ENCODE data around the gene PRKAG1. TPM values are rescaled to one million over a fixed set of nuclear protein-coding genes. Genes with fewer than 3 reads are reported as not detected.

The PRKAG1 gene
- total RNA-seq, 2 donors from 2014 or later: 70.2 to 72.2 TPM

GRCh38 chr12:48994224-48995085 is 24.1 kb downstream of the PRKAG1 start:
- DNase-seq (no peak), ATAC-seq (no peak)
- intact Hi-C loops (cut with DNase I): loop anchor here (5.0 to 10.0 kb wide), 2 partner anchors 140 to 142 kb away; partner anchors contain the start of gene DDX23 (in 2 of the 2)

- DNase-seq (no peak), ATAC-seq (no peak)
- intact Hi-C loops (cut with DNase I): loop anchor here in 1 of 2 donors (10.0 kb wide), 1 partner anchor 139 kb away; the partner anchor contains the start of gene DDX23
Observed at GRCh38 chr12:48993787-48994186, 24.8 kb downstream of the PRKAG1 start.

GRCh38 chr12:48991247-48992050 is 27.1 kb downstream of the PRKAG1 start:
- DNase-seq: no peak
- ATAC-seq: no peak
- intact Hi-C loops (cut with DNase I): loop anchor here in 1 of 2 donors (10.0 kb wide), 1 partner anchor 137 kb away; the partner anchor contains the start of gene DDX23

- no peak for ATAC-seq
- DNase-seq: no peak
- intact Hi-C loops (cut with DNase I): loop anchor here in 1 of 2 donors (10.0 kb wide), 1 partner anchor 136 kb away; the partner anchor contains the start of gene DDX23
Observed at GRCh38 chr12:48990552-48990951, 28.0 kb downstream of the PRKAG1 start.

- ATAC-seq (peak; percentile 35 to 68), DNase-seq (peak; percentile 60)
- intact Hi-C loops (cut with DNase I): no loop called here
Observed at GRCh38 chr12:48988030-48988649, 30.4 kb downstream of the PRKAG1 start.

GRCh38 chr12:48986720-48987291 is 31.8 kb downstream of the PRKAG1 start:
- intact Hi-C loops (cut with DNase I): no loop called here
- DNase-seq: no peak

GRCh38 chr12:48985901-48986300 is 32.7 kb downstream of the PRKAG1 start:
- intact Hi-C loops (cut with DNase I): no loop called here
- DNase-seq: no peak
- no peak for ATAC-seq

More at GRCh38 chr12:48986720-48987291, 31.8 kb downstream of the PRKAG1 start:
- ATAC-seq: no peak

- peak; percentile 68 to 85 for ATAC-seq
- intact Hi-C loops (cut with DNase I): no loop called here
- peak; percentile 46 for DNase-seq
Observed at GRCh38 chr12:48985475-48985897, 33.1 kb downstream of the PRKAG1 start.

- no peak for DNase-seq
- no peak for ATAC-seq
- intact Hi-C loops (cut with DNase I): no loop called here
Observed at GRCh38 chr12:48982397-48983080, 36.0 kb downstream of the PRKAG1 start.

- DNase-seq: no peak
- ATAC-seq: no peak
- intact Hi-C loops (cut with DNase I): no loop called here
Observed at GRCh38 chr12:48981757-48982157, 36.8 kb downstream of the PRKAG1 start.

- DNase-seq: peak; percentile 35
- intact Hi-C loops (cut with DNase I): no loop called here
- peak in 1 of 2 donors; percentile 29 for ATAC-seq
Observed at GRCh38 chr12:48980953-48981756, 37.4 kb downstream of the PRKAG1 start.

GRCh38 chr12:48980389-48980952 is 38.1 kb downstream of the PRKAG1 start:
- DNase-seq: no peak
- intact Hi-C loops (cut with DNase I): no loop called here
- peak in 1 of 2 donors; percentile 9 for ATAC-seq

GRCh38 chr12:48979602-48980388 is 38.8 kb downstream of the PRKAG1 start:
- intact Hi-C loops (cut with DNase I): no loop called here
- DNase-seq: no peak
- ATAC-seq: peak; percentile 2 to 39

- DNase-seq: no peak
- intact Hi-C loops (cut with DNase I): no loop called here
- ATAC-seq: peak in 1 of 2 donors; percentile 1
Observed at GRCh38 chr12:48978741-48979601, 39.6 kb downstream of the PRKAG1 start.

GRCh38 chr12:48978291-48978740 is 40.3 kb downstream of the PRKAG1 start, which contains the start of gene WNT1:
WNT1 (plus strand) TSS chr12:48978322; CDS start chr12:48978651, 329 bp downstream.
- ATAC-seq (peak; percentile 4 to 27), DNase-seq (no peak)
- intact Hi-C loops (cut with DNase I): no loop called here

All from left cardiac atrium (tissue), 4 donors.